ENCODE measurements around the gene CERS1. TPM values are rescaled to one million over a fixed set of nuclear protein-coding genes. Genes with fewer than 3 reads are reported as not detected.

The CERS1 gene
- total and polyA plus RNA-seq, 4 donors = 0.28 TPM; not detected in 3

DNA sequence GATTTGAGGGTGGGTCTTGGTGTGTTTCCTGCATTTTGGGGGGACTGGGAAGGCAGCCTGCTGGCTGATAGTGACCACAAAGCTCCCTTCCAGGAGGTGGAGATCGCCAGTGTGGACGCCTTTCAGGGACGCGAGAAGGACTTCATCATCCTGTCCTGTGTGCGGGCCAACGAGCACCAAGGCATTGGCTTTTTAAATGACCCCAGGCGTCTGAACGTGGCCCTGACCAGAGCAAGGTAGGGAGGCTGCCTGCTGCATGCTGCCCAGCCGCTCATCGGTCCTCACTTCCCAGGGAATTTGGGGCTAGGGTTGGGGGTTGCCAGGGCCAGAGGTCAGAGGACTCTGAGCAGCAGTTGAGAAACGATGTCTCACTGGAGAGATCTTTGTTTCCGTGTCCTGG, 34.0 kb downstream of the CERS1 start:
- no peak for DNase-seq (ENCODE audit: low spot score)
- H3K4me1 ChIP-seq (ENCODE audit: control insufficient read depth in 4 of 4, insufficient read depth in 4 of 4, low read length in 3 of 4) = peaks cover 0 to 9% (median 0%) of the 10 kb centered on the region in 4 donors
- H3K9me3 ChIP-seq (ENCODE audit: control insufficient read depth in 4 of 4, low read length in 3 of 4) = no peaks in the 10 kb centered on the region
- TF ChIP-seq HNF4A (conservative IDR thresholded peaks at IDR 0.05) (no peak), FOXA1 (IDR thresholded peaks at IDR 0.05) (no peak)
- TF ChIP-seq, protein P1, sequence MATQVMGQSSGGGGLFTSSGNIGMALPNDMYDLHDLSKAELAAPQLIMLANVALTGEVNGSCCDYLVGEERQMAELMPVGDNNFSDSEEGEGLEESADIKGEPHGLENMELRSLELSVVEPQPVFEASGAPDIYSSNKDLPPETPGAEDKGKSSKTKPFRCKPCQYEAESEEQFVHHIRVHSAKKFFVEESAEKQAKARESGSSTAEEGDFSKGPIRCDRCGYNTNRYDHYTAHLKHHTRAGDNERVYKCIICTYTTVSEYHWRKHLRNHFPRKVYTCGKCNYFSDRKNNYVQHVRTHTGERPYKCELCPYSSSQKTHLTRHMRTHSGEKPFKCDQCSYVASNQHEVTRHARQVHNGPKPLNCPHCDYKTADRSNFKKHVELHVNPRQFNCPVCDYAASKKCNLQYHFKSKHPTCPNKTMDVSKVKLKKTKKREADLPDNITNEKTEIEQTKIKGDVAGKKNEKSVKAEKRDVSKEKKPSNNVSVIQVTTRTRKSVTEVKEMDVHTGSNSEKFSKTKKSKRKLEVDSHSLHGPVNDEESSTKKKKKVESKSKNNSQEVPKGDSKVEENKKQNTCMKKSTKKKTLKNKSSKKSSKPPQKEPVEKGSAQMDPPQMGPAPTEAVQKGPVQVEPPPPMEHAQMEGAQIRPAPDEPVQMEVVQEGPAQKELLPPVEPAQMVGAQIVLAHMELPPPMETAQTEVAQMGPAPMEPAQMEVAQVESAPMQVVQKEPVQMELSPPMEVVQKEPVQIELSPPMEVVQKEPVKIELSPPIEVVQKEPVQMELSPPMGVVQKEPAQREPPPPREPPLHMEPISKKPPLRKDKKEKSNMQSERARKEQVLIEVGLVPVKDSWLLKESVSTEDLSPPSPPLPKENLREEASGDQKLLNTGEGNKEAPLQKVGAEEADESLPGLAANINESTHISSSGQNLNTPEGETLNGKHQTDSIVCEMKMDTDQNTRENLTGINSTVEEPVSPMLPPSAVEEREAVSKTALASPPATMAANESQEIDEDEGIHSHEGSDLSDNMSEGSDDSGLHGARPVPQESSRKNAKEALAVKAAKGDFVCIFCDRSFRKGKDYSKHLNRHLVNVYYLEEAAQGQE (IDR thresholded peaks at IDR 0.05) = no peak
- TF ChIP-seq, protein P2, sequence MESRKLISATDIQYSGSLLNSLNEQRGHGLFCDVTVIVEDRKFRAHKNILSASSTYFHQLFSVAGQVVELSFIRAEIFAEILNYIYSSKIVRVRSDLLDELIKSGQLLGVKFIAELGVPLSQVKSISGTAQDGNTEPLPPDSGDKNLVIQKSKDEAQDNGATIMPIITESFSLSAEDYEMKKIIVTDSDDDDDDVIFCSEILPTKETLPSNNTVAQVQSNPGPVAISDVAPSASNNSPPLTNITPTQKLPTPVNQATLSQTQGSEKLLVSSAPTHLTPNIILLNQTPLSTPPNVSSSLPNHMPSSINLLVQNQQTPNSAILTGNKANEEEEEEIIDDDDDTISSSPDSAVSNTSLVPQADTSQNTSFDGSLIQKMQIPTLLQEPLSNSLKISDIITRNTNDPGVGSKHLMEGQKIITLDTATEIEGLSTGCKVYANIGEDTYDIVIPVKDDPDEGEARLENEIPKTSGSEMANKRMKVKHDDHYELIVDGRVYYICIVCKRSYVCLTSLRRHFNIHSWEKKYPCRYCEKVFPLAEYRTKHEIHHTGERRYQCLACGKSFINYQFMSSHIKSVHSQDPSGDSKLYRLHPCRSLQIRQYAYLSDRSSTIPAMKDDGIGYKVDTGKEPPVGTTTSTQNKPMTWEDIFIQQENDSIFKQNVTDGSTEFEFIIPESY (IDR thresholded peaks at IDR 0.05) = no peak
- no peaks in the 10 kb centered on the region for H3K27me3 ChIP-seq (ENCODE audit: control insufficient read depth in 4 of 4, insufficient read depth in 4 of 4, low read length in 3 of 4)
- H3K36me3 ChIP-seq (ENCODE audit: control insufficient read depth in 4 of 4, insufficient read depth in 3 of 4, low read depth in 1 of 4, low read length in 3 of 4) = peaks cover 38 to 98% (median 53%) of the 10 kb centered on the region in 4 donors
- no peak overlapping the region for H3K27ac ChIP-seq (ENCODE audit: low read depth in 1 of 2, low read length in 2 of 2)
- H3K9ac ChIP-seq (ENCODE audit: low read depth in 1 of 2, low read length in 2 of 2) = no peak overlapping the region
- no peak overlapping the region for H3K4me3 ChIP-seq (ENCODE audit: low read depth in 1 of 3, low read length in 3 of 3)
- WGBS = 95% methylated on average over 12 of the region's 12 CpGs

DNA sequence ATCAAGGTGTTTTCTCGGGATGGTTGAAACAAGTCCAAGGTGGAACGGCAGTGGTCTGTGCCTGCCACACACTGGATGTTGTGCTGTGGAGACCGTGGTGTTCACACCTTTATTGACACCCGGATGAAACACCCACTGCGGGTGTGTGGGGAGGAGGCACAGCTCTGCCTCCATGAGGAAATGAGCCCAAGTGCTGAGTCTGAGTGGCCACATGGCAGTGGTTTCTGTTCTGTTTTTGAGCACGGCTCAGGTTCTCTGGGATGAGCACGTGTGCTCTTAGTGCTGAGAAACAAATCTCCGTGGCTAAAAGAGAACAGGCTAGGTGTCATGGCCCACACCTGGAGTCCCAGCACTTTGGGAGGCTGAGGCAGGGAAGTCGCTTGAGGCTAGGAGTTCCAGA, 34.7 kb downstream of the CERS1 start:
- Histone ChIP-seq H3K27ac (ENCODE audit: low read depth in 1 of 2, low read length in 2 of 2) (no peak overlapping the region), H3K9ac (ENCODE audit: low read depth in 1 of 2, low read length in 2 of 2) (no peak overlapping the region), H3K27me3 (ENCODE audit: control insufficient read depth in 4 of 4, insufficient read depth in 4 of 4, low read length in 3 of 4) (no peaks in the 10 kb centered on the region), H3K36me3 (ENCODE audit: control insufficient read depth in 4 of 4, insufficient read depth in 3 of 4, low read depth in 1 of 4, low read length in 3 of 4) (peaks cover 42 to 98% (median 60%) of the 10 kb centered on the region in 4 donors), H3K9me3 (ENCODE audit: control insufficient read depth in 4 of 4, low read length in 3 of 4) (no peaks in the 10 kb centered on the region), H3K4me1 (ENCODE audit: control insufficient read depth in 4 of 4, insufficient read depth in 4 of 4, low read length in 3 of 4) (peaks cover 0 to 9% (median under 1%) of the 10 kb centered on the region in 4 donors), H3K4me3 (ENCODE audit: low read depth in 1 of 3, low read length in 3 of 3) (no peak overlapping the region)
- DNase-seq (ENCODE audit: low spot score) = no peak
- 85% methylated on average over 9 of the region's 9 CpGs for WGBS
- TF ChIP-seq, protein P3, sequence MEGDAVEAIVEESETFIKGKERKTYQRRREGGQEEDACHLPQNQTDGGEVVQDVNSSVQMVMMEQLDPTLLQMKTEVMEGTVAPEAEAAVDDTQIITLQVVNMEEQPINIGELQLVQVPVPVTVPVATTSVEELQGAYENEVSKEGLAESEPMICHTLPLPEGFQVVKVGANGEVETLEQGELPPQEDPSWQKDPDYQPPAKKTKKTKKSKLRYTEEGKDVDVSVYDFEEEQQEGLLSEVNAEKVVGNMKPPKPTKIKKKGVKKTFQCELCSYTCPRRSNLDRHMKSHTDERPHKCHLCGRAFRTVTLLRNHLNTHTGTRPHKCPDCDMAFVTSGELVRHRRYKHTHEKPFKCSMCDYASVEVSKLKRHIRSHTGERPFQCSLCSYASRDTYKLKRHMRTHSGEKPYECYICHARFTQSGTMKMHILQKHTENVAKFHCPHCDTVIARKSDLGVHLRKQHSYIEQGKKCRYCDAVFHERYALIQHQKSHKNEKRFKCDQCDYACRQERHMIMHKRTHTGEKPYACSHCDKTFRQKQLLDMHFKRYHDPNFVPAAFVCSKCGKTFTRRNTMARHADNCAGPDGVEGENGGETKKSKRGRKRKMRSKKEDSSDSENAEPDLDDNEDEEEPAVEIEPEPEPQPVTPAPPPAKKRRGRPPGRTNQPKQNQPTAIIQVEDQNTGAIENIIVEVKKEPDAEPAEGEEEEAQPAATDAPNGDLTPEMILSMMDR (IDR thresholded peaks at IDR 0.05; ENCODE audit: low read depth, low read length, missing input control) = no peak
- no peak for TF ChIP-seq FOXA1 (IDR thresholded peaks at IDR 0.05)
- no peak for TF ChIP-seq TAF1 (conservative IDR thresholded peaks at IDR 0.05)
- TF ChIP-seq, protein P1 (IDR thresholded peaks at IDR 0.05) = no peak
- TF ChIP-seq RXRA (IDR thresholded peaks at IDR 0.05) = no peak
- no peak for TF ChIP-seq JUND (IDR thresholded peaks at IDR 0.05)
- TF ChIP-seq RAD21 (IDR thresholded peaks at IDR 0.05) = no peak
